Epithelial cell of esophagus (primary cell): Measurements from ENCODE around the gene CXCR3.

Experiments
- DNase-seq: peaks from one replicate; pipeline ENCODE4 v3.0.0; 2010; ENCODE audit warnings: low read depth
- H3K4me3 ChIP-seq: 2 replicates; pipeline ENCODE4 v1.5.1; 2011; ENCODE audit warnings: mild to moderate bottlenecking, low read length, control low read depth
- CTCF ChIP-seq: IDR thresholded peaks from 2 replicates; pipeline ENCODE4 v1.5.1; 2011; ENCODE audit warnings: low read depth, mild to moderate bottlenecking, low read length, control low read depth, inconsistent platforms; ENCODE audit not compliant: insufficient read depth; ENCODE audit errors: missing control alignments

Gene CXCR3

GRCh38 chrX:71661919-71662318 is 43.6 kb upstream of the CXCR3 start:
- no peak for DNase-seq
- H3K4me3 ChIP-seq, result no peak overlapping the region
- TF ChIP-seq CTCF, result no peak

GRCh38 chrX:71660562-71661416 is 42.5 kb upstream of the CXCR3 start:
- H3K4me3 ChIP-seq, result no peak overlapping the region
- TF ChIP-seq CTCF, result no peak
- peak; percentile 26 for DNase-seq

- DNase-seq, result no peak
- no peak overlapping the region for H3K4me3 ChIP-seq
- no peak for TF ChIP-seq CTCF
Measured at GRCh38 chrX:71659959-71660358, 41.6 kb upstream of the CXCR3 start.

GRCh38 chrX:71659342-71659741 is 41.0 kb upstream of the CXCR3 start:
- TF ChIP-seq CTCF, result no peak
- no peak overlapping the region for H3K4me3 ChIP-seq
- peak; percentile 11 for DNase-seq

GRCh38 chrX:71657267-71657666 is 39.0 kb upstream of the CXCR3 start:
- H3K4me3 ChIP-seq, result no peak overlapping the region
- TF ChIP-seq CTCF, result no peak
- DNase-seq, result peak; percentile 8

GRCh38 chrX:71653344-71653743 is 35.0 kb upstream of the CXCR3 start:
- DNase-seq, result no peak
- TF ChIP-seq CTCF, result no peak
- H3K4me3 ChIP-seq, result no peak overlapping the region

- TF ChIP-seq CTCF, result peak; percentile 63
- DNase-seq, result peak; percentile 50
- no peak overlapping the region for H3K4me3 ChIP-seq
Measured at GRCh38 chrX:71652405-71652804, 34.1 kb upstream of the CXCR3 start.
